D721Med (cell line): ENCODE results near the gene TANC2.

Experiments
- DNase-seq: peaks from one replicate; pipeline ENCODE4 v3.0.0; 2011; ENCODE audit warnings: low spot score; ENCODE audit not compliant: insufficient read length
- FAIRE-seq: peaks from 2 replicates; lab custom pipeline; 2011; peaks lifted over from hg19 to GRCh38; lab: Jason Lieb, UNC
- TF ChIP-seq, protein P1 (sequence below): IDR thresholded peaks from 2 replicates; pipeline ENCODE4 v1.5.1; 2012; ENCODE audit warnings: mild to moderate bottlenecking, control low read depth; ENCODE audit not compliant: insufficient read depth; ENCODE audit errors: missing control alignments

TANC2 gene

DNA sequence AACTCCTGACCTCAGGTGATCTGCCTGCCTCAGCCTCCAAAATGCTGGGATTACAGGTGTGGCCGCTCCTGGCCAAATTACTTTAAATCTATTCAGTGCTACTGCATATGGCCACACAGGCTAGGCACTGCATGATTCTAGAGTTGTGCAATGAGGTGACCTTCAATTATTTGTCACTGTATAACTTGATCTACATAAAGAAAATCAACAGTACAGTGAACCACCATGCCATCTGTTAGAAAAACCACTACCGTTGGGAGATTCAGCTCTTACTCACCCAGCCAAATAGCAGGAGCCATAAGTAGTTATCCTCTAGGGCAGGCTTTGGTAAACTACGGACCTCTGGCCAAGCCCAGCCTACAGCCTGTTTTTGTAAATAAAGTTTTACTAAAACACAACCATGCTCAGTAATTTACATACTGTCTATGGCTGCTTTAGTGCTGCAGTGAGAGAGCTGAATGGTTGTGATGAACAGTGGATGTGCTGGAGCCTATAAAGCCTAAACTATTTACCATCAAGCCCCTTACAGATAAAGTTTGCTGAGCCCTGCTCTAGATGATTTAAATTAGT is 40.7 kb upstream of the TANC2 start:
- TF ChIP-seq, protein P1, sequence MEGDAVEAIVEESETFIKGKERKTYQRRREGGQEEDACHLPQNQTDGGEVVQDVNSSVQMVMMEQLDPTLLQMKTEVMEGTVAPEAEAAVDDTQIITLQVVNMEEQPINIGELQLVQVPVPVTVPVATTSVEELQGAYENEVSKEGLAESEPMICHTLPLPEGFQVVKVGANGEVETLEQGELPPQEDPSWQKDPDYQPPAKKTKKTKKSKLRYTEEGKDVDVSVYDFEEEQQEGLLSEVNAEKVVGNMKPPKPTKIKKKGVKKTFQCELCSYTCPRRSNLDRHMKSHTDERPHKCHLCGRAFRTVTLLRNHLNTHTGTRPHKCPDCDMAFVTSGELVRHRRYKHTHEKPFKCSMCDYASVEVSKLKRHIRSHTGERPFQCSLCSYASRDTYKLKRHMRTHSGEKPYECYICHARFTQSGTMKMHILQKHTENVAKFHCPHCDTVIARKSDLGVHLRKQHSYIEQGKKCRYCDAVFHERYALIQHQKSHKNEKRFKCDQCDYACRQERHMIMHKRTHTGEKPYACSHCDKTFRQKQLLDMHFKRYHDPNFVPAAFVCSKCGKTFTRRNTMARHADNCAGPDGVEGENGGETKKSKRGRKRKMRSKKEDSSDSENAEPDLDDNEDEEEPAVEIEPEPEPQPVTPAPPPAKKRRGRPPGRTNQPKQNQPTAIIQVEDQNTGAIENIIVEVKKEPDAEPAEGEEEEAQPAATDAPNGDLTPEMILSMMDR = no peak
- DNase-seq (no peak), FAIRE-seq (no peak)

DNA sequence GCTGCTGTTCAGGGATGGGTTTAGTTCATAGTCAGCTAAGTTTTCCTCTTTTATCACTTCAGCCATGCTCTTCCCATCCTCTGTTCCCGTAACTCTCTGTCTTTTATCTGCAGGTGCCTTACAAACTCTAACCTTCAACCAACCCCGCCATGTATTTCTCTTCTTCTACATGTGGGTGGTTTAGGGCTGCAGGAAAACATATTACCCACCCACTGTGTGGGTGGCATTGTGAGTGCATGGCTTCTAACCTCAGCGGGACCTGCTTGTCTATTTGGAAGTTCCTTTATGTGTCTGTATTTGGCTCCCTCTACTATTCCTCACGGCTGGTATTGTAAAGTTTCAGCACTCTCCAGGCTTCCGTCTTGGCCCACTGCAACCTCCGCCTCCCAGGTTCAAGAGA is 39.0 kb upstream of the TANC2 start:
- TF ChIP-seq, protein P1 = no peak

DNA sequence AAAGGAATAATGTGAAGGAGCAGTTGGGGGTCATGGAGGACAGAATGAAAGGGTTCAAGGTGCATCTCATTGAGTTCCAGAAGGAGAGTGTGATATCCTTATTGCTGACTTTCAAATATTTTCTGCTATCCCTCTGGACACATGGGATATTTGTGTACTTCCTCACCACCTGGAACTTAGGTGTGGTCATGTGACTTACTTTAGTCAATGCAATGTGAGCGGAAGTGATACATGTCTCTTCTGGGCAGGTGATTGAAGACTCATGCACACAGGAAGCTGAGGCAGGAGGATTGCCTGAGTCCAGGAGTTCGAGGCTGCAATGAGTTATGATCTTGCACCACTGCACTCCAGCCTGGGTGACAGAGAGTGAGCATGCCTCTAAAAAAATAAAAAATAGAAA is 36.7 kb upstream of the TANC2 start:
- TF ChIP-seq, protein P1 = no peak
- DNase-seq = no peak
- no peak for FAIRE-seq

More for the DNA sequence above, 39.0 kb upstream of the TANC2 start:
- no peak for DNase-seq
- no peak for FAIRE-seq

DNA sequence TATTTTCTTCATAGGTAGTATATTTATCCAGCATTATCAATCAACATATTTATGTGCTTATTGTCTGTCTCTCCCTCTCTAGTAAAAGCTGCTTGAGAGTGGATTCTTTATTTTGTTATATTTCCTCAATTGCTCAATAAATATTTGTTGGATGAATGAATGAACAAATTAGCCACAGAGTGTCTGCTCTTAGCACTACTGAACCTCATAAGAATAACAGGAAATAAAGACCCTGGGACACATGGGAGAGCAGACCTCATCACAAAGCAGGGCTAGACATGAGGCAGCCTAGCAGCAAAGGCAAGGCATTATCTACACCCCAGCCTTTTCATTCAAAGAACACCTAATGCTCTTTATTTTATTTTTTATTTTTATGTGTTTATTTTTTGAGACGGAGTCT is 34.9 kb upstream of the TANC2 start:
- FAIRE-seq (no peak), DNase-seq (no peak)
- TF ChIP-seq, protein P1 = no peak

DNA sequence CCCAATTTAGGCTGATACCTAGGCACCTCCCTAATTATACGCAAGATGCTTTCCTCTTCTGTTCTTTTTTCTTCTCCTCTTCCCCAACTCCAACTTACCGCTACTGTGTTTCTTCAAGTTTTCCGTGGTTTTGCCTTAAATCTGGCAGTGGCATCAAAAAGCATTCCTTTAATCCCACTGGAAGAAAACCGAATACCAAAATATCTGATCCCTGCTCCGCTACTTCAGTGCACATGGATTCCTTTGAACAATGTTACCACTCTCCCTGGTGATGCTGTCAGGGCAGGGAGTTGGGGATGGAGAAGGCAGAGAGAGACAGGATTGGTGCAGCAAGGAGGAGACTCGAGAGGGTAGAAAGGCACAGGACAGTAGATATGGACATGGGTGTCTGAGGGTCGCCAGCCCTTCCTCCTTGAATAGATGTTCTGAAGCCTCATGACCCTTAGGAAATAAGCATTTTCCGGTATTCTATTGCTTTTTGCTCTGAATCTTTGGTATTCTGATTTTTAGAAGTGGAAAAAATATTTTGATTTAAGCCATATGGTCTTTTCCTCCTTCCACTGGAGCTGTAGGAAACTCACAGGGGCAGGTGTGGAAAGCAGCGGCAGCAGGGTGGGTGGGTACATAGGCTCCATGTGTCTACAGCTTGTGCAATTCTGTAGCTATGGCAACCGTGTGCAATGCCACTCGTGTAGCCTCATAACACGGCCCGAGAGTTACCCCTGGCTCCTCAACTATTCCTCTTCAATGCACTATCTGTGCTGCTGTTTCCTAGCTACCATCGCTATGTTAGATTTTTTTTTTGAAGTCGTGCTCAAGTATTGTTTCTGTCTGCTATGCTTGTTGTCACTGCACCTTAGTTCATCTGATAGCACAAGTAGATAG is 32.3 kb upstream of the TANC2 start:
- TF ChIP-seq, protein P1 = no peak
- DNase-seq = no peak
- FAIRE-seq = no peak

DNA sequence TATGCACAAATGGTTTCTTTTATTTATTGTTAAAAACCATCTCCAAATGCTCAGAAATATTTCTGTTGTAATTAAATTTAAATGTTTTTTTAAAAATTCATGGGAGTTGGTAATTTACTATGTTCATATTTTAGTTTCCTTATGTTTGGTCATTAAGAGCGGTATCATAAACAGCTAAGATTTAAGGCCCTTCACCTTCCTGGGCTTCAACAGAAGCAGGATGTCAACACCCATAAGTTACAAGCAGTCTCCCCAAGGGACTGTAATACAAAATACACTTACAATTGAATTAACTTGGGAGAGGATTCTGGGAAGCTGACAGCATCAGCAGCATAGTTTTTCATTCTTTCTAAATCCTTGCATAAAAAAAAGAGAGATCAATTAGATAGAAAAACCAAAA is 30.9 kb upstream of the TANC2 start:
- FAIRE-seq (no peak), DNase-seq (no peak)
- TF ChIP-seq, protein P1 = no peak

DNA sequence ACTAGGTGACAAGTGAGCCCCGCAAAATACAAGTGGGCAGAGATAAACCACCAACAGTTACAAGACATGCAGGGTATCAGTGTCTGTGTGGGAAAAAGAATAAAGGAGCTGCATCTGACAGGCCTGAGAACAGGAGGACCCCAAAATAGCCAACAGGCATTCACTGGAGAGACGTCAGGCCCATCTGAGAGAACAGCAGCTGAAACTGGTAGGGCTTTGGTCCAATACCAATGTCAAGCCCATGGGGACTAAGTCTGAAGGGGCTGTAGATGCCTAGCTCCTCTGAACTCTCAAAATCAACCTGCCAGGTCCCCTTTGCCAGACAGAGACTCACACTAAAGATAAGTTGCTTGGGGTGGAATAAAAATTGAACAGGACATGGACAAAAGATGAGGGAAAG is 30.5 kb upstream of the TANC2 start:
- FAIRE-seq (no peak), DNase-seq (no peak)
- TF ChIP-seq, protein P1 = no peak
